AG04450 (cell line): ENCODE results near the gene CCDC9B. TPM values are rescaled to one million over a fixed set of nuclear protein-coding genes. Genes with fewer than 3 reads are reported as not detected.

Experiments
- CTCF ChIA-PET: fragments of 300-600, 350-600 bp; formaldehyde crosslinking; extraction: SDS; loops from one replicate; lab custom pipeline; 2022; ENCODE audit warnings: antibody characterized with exemption, inconsistent platforms; lab: Charles Lee
- POLR2A ChIA-PET: fragments of 350-600 bp; formaldehyde crosslinking; extraction: SDS; loops from one replicate; lab custom pipeline; 2021; ENCODE audit warnings: antibody characterized with exemption, inconsistent platforms; lab: Yijun Ruan, JAX
- DNase-seq: peaks from one replicate; pipeline ENCODE4 v3.0.0-alpha.2; 2011; ENCODE audit warnings: low read depth, low spot score
- H3K27ac ChIP-seq: one replicate; pipeline ENCODE4 v1.5.1; 2012; ENCODE audit warnings: low read depth, low read length, control low read depth
- H3K27me3 ChIP-seq: one replicate; pipeline ENCODE4 v1.6.0; 2012; ENCODE audit warnings: low read length; ENCODE audit not compliant: control insufficient read depth, insufficient read depth
- H3K4me3 ChIP-seq: 2 replicates; pipeline ENCODE4 v1.5.1; 2011; ENCODE audit warnings: mild to moderate bottlenecking, low read depth, low read length, control low read depth
- H3K9me3 ChIP-seq: 2 replicates; pipeline ENCODE4 v1.5.1; 2012; ENCODE audit warnings: low read length; ENCODE audit not compliant: control insufficient read depth, insufficient read depth
- polyA plus RNA-seq: library from polyadenylated mRNA; depleted of rRNA; stranded (reverse); fragments of >200 nt; gene quantifications from 2 replicates; pipeline ENCODE4 v1.2.3, GENCODE V29; 2011
- TF ChIP-seq, protein P1 (sequence below): IDR thresholded peaks from 2 replicates; pipeline ENCODE4 v1.5.1; 2011; ENCODE audit warnings: low read depth, low read length, control low read depth, inconsistent platforms

The CCDC9B gene
- polyA plus RNA-seq, 1 experiment: 5.5 TPM

- ChIA-PET CTCF (interaction anchor here (0.9 to 1.4 kb wide), 3 partner anchors 15 to 21 kb away, joined by 3 to 5 read pairs (median 4); no protein-coding TSS in a partner anchor), POLR2A (no interaction called here)
- Histone ChIP-seq H3K27me3 (peaks cover 77% of the 10 kb centered on the region), H3K4me3 (no peak overlapping the region), H3K9me3 (peaks cover 3% of the 10 kb centered on the region), H3K27ac (no peak overlapping the region)
- DNase-seq: no peak
- TF ChIP-seq, protein P1, sequence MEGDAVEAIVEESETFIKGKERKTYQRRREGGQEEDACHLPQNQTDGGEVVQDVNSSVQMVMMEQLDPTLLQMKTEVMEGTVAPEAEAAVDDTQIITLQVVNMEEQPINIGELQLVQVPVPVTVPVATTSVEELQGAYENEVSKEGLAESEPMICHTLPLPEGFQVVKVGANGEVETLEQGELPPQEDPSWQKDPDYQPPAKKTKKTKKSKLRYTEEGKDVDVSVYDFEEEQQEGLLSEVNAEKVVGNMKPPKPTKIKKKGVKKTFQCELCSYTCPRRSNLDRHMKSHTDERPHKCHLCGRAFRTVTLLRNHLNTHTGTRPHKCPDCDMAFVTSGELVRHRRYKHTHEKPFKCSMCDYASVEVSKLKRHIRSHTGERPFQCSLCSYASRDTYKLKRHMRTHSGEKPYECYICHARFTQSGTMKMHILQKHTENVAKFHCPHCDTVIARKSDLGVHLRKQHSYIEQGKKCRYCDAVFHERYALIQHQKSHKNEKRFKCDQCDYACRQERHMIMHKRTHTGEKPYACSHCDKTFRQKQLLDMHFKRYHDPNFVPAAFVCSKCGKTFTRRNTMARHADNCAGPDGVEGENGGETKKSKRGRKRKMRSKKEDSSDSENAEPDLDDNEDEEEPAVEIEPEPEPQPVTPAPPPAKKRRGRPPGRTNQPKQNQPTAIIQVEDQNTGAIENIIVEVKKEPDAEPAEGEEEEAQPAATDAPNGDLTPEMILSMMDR: no peak
Observed at GRCh38 chr15:40293905-40294895, 46.5 kb downstream of the CCDC9B start.

DNA sequence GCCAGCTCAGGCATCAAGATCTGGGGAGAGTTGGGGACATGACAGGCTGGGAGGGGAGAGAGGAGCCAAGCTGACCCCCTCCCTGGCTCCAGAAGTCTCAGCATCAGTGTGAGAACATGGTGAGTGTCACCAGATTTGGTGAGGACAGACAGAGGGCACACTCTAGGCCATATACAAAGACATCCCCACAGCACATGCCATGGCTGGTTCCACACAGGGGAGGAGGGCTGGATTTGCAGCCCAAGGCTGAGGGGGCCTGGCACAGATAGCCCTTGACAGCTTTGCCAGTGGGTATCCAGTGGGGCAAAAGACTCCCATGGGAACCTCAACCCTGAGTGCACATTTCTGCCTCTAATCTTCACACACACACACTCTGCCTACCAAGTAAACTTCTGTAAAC, 47.7 kb downstream of the CCDC9B start:
- H3K4me3 ChIP-seq: no peak overlapping the region
- ChIA-PET POLR2A (no interaction called here), CTCF (interaction anchor here (0.6 to 1.4 kb wide), 4 partner anchors 13 to 19 kb away, joined by 3 to 4 read pairs (median 3); no protein-coding TSS in a partner anchor)
- DNase-seq: no peak
- H3K9me3 ChIP-seq: no peaks in the 10 kb centered on the region; the same call in 1 of the 2 replicates
- H3K27me3 ChIP-seq: peaks cover 65% of the 10 kb centered on the region
- TF ChIP-seq, protein P1: no peak
- no peak overlapping the region for H3K27ac ChIP-seq

DNA sequence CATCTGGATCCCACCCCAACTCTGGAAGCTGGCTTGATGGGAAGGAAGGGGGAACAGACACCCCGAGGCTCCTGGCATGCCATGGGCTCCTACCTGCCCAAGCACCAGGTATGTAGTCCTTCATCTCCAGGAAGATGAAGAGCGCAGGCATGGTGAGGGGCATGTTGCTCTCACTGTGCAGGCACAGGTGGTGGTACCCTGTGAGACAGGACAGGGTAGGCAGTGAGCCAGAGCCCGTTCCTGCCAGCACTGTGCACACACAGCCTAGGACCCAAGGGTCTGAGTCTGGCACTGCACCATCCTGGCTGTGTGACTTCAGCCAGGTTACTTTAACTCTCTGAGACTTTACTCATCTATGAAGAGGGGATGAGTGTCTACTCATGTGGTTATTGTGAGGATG, 48.5 kb downstream of the CCDC9B start:
- DNase-seq: no peak
- TF ChIP-seq, protein P1: no peak
- H3K27ac ChIP-seq: no peak overlapping the region
- CTCF ChIA-PET: interaction anchor here (2.2 to 2.3 kb wide), 2 partner anchors 13 to 74 kb away, joined by 9 to 13 read pairs; no protein-coding TSS in a partner anchor
- POLR2A ChIA-PET: no interaction called here
- peaks cover 61% of the 10 kb centered on the region for H3K27me3 ChIP-seq
- no peak overlapping the region for H3K4me3 ChIP-seq
- H3K9me3 ChIP-seq: no peaks in the 10 kb centered on the region; the same call in 1 of the 2 replicates

- POLR2A ChIA-PET: interaction anchor here (0.7 to 1.3 kb wide), 2 partner anchors 10 to 12 kb away, joined by 3 to 5 read pairs; no protein-coding TSS in a partner anchor
- DNase-seq: peak; percentile 15
- CTCF ChIA-PET: interaction anchor here (0.7 to 6.9 kb wide), 7 partner anchors 12 to 77 kb away, joined by 3 to 56 read pairs (median 7); no protein-coding TSS in a partner anchor
- Histone ChIP-seq H3K27ac (no peak overlapping the region), H3K4me3 (peak overlapping the region; percentile 51), H3K9me3 (no peaks in the 10 kb centered on the region), H3K27me3 (peaks cover 57% of the 10 kb centered on the region)
- TF ChIP-seq, protein P1: no peak
Observed at GRCh38 chr15:40290918-40291574, 49.7 kb downstream of the CCDC9B start.
